HepG2 (cell line): ENCODE data around the gene CCNB3. TPM values are rescaled to one million over a fixed set of nuclear protein-coding genes. Genes with fewer than 3 reads are reported as not detected.

ENCODE experiments used
- ATAC-seq: fragments of 200-7000 bp; cut with Tn5 transposase; 3 replicates; pipeline ENCODE4 v1.9.1; 2020; ENCODE audit warnings: mild to moderate bottlenecking, moderate library complexity
- BruUV-seq: library from RNA; stranded (reverse); fragments of 400-500 nt; replicated peaks from 2 replicates; lab custom pipeline; 2021; lab: Mats Ljungman, UMichigan
- CTCF ChIA-PET: fragments of 300-600 bp; formaldehyde crosslinking; extraction: SDS; loops from one replicate; lab custom pipeline; 2021; ENCODE audit warnings: low total read pairs, inconsistent platforms, low intra/inter-chr PET ratio; lab: Yijun Ruan, JAX
- POLR2A ChIA-PET: fragments of 350-600 bp; sonication (Branson Sonifier 250); formaldehyde crosslinking; loops from one replicate; lab custom pipeline; 2020; ENCODE audit warnings: antibody characterized with exemption, inconsistent platforms; lab: Yijun Ruan, JAX
- DNase-seq: peaks from one replicate; pipeline ENCODE4 v3.0.0-alpha.2; 2015; ENCODE audit warnings: low spot score
- FAIRE-seq: peaks from 3 replicates; lab custom pipeline; 2011; peaks lifted over from hg19 to GRCh38; lab: Jason Lieb, UNC
- H2AFZ ChIP-seq: one replicate; pipeline ENCODE4 v1.6.1; 2011; ENCODE audit warnings: low read length, inconsistent platforms
- H3K27ac ChIP-seq: fragments of 300-600 bp; 3 replicates; pipeline ENCODE4 v1.8.0; 2011; ENCODE audit warnings: mixed run types, mild to moderate bottlenecking, mixed read lengths, low read length, inconsistent platforms; ENCODE audit not compliant: insufficient read depth; ENCODE audit errors: extremely low read length
- H3K27me3 ChIP-seq, 2 experiments: fragments of 200-600 bp in 1 of 2; 2 replicates in 1 of 2; 3 replicates in 1 of 2; pipeline versions ENCODE4 v1.6.0 to v1.8.0; 2011; ENCODE audit warnings: low read length in 2 of 2, mild to moderate bottlenecking in 2 of 2, moderate library complexity in 2 of 2, inconsistent platforms in 1 of 2; ENCODE audit not compliant: insufficient read depth in 2 of 2, control insufficient read depth in 1 of 2
- H3K36me3 ChIP-seq, 2 experiments: fragments of 200-600 bp in 1 of 2; replicated peaks in 1 of 2; 2 replicates in 1 of 2; 3 replicates in 1 of 2; pipeline versions ENCODE4 v1.5.1 to v1.8.0; 2011; ENCODE audit warnings: low read length in 2 of 2, inconsistent platforms in 1 of 2; ENCODE audit not compliant: insufficient read depth in 2 of 2, control insufficient read depth in 1 of 2
- H3K4me1 ChIP-seq: 2 replicates; pipeline ENCODE4 v1.5.1; 2012; ENCODE audit warnings: low read length, inconsistent platforms; ENCODE audit not compliant: insufficient read depth
- H3K4me2 ChIP-seq: 2 replicates; pipeline ENCODE4 v1.6.0; 2011; ENCODE audit warnings: low read depth, low read length, inconsistent platforms
- H3K4me3 ChIP-seq, 3 experiments: fragments of 200-600 bp in 1 of 3; sonication (generic), shearing (Covaris generic) in 1 of 3; replicated peaks in 1 of 3; 2 replicates each; pipeline ENCODE4 v1.5.1; 2011 to 2016; ENCODE audit warnings: low read length in 3 of 3, inconsistent platforms in 2 of 3, low read depth in 2 of 3, mild to moderate bottlenecking in 2 of 3, control low read depth in 1 of 3, mixed read lengths in 1 of 3; ENCODE audit not compliant: insufficient read depth in 1 of 3
- H3K79me2 ChIP-seq: one replicate; pipeline ENCODE4 v1.6.1; 2011; ENCODE audit warnings: low read length, inconsistent platforms; ENCODE audit not compliant: insufficient read depth
- H3K9ac ChIP-seq: 2 replicates; pipeline ENCODE4 v1.6.0; 2011; ENCODE audit warnings: mild to moderate bottlenecking, low read depth, low read length, inconsistent platforms; ENCODE audit not compliant: insufficient read depth
- H3K9me3 ChIP-seq: 2 replicates; pipeline ENCODE4 v1.5.1; 2012; ENCODE audit warnings: mild to moderate bottlenecking, low read length
- H4K20me1 ChIP-seq: 2 replicates; pipeline ENCODE4 v1.6.0; 2011; ENCODE audit warnings: inconsistent platforms, mild to moderate bottlenecking, low read length, moderate library complexity; ENCODE audit not compliant: insufficient read depth
- CAMTA2 ChIP-seq: sonication (generic); formaldehyde crosslinking; IDR thresholded peaks from 2 replicates; pipeline ENCODE4 v1.4.0; 2020; ENCODE audit warnings: mild to moderate bottlenecking, missing genetic modification reagents, borderline replicate concordance
- ELF4 ChIP-seq: sonication (generic); formaldehyde crosslinking; IDR thresholded peaks from 2 replicates; pipeline ENCODE4 v1.5.0; 2020; ENCODE audit warnings: missing genetic modification reagents, mild to moderate bottlenecking, moderate library complexity, borderline replicate concordance
- HNF1B ChIP-seq: sonication (generic); formaldehyde crosslinking; IDR thresholded peaks from 2 replicates; pipeline ENCODE4 v1.5.1; 2020; ENCODE audit warnings: mild to moderate bottlenecking, moderate library complexity, missing genetic modification reagents
- IRX3 ChIP-seq: sonication (generic); formaldehyde crosslinking; IDR thresholded peaks from 2 replicates; pipeline ENCODE4 v1.8.1; 2023; ENCODE audit warnings: mild to moderate bottlenecking, low read depth, missing genetic modification reagents, borderline replicate concordance
- THYN1 ChIP-seq: sonication (generic); formaldehyde crosslinking; IDR thresholded peaks from 2 replicates; pipeline ENCODE4 v1.8.1; 2023; ENCODE audit warnings: low read depth, mild to moderate bottlenecking, moderate library complexity, missing genetic modification reagents, borderline replicate concordance
- U2AF1 ChIP-seq: fragments of 200-400 bp; formaldehyde crosslinking; optimal IDR thresholded peaks from 2 replicates; pipeline ENCODE3; 2017; ENCODE audit warnings: mild to moderate bottlenecking, low read depth, low read length
- ZBTB38 ChIP-seq: sonication (generic); formaldehyde crosslinking; IDR thresholded peaks from 2 replicates; pipeline ENCODE4 v1.5.1; 2020; ENCODE audit warnings: mild to moderate bottlenecking, missing genetic modification reagents
- ZFP82 ChIP-seq: sonication (generic); formaldehyde crosslinking; IDR thresholded peaks from 2 replicates; pipeline ENCODE4 v1.5.1; 2020; ENCODE audit warnings: mild to moderate bottlenecking, missing genetic modification reagents, borderline replicate concordance
- ZNF460 ChIP-seq: sonication (generic); formaldehyde crosslinking; IDR thresholded peaks from 2 replicates; pipeline ENCODE4 v1.5.1; 2020; ENCODE audit warnings: missing genetic modification reagents, mild to moderate bottlenecking, borderline replicate concordance
- WGBS: methylation state at CpG from one replicate; pipeline ENCODE4 v1.1.6; 2017; ENCODE audit warnings: low lambda C conversion rate; 5-methylcytosine and 5-hydroxymethylcytosine counted together
- in situ Hi-C: cut with HindIII; loops from 2 replicates; pipeline ENCODE4 v1.10.0; 2017; ENCODE audit warnings: low pct_unique_long_range_greater_than_20kb; ENCODE audit not compliant: extremely low pct_ligation_motif_present
- intact Hi-C: fragments of 100-400 bp; cut with micrococcal nuclease; formaldehyde crosslinking; loops from one replicate; pipeline ENCODE4 v1.10.0; 2022; ENCODE audit not compliant: unreplicated experiment
- polyA plus RNA-seq, 8 experiments: library from polyadenylated mRNA; depleted of rRNA in 3 of 8; stranded (reverse) in 7 of 8; unstranded in 1 of 8; fragments of >200 nt; fragmentation: Illumina TruSeq in 4 of 8; extraction: Trizol in 4 of 8; gene quantifications; 2 replicates each; pipeline versions ENCODE4 v1.2.1 to v1.2.3, GENCODE V29; 2011 to 2016; ENCODE audit warnings: low read depth in 4 of 8, missing spikeins in 1 of 8, mixed read lengths in 1 of 8; ENCODE audit not compliant: insufficient read depth in 1 of 8
- total RNA-seq, 5 experiments: library from RNA; depleted of rRNA; stranded (reverse); fragments of >200 nt; fragmentation: Illumina TruSeq; extraction: Trizol; gene quantifications; 2 replicates each; pipeline ENCODE4 v1.2.3, GENCODE V29; 2016; ENCODE audit warnings: low read depth in 1 of 5

The CCNB3 gene
- total and polyA plus RNA-seq, 2 of the 13 experiments (the other 11 are each of a cell fraction or from before 2014, with no cell fraction given), result 0.04 to 0.07 TPM

- Histone ChIP-seq H3K9ac (no peak overlapping the region), H3K79me2 (no peaks in the 10 kb centered on the region), H2AFZ (no peak overlapping the region), H3K4me1 (peaks cover 13% of the 10 kb centered on the region; the same call in 1 of the 2 replicates), H3K36me3 (no peaks in the 10 kb centered on the region), H4K20me1 (no peaks in the 10 kb centered on the region), H3K27me3 (no peaks in the 10 kb centered on the region), H3K9me3 (no peaks in the 10 kb centered on the region), H3K27ac (no peak overlapping the region), H3K4me2 (no peak overlapping the region), H3K4me3 (no peak overlapping the region)
- ChIA-PET CTCF (no interaction called here), POLR2A (no interaction called here)
- no peak for DNase-seq
- ATAC-seq, result no peak
- intact Hi-C loops, result no loop called here
- in situ Hi-C loops, result no loop called here
- TF ChIP-seq IRX3 (CRISPR knock-in tag), result no peak
- TF ChIP-seq THYN1, result no peak
- TF ChIP-seq ELF4 (CRISPR knock-in tag), result no peak
- no peak for TF ChIP-seq HNF1B (CRISPR knock-in tag)
- no peak for TF ChIP-seq CAMTA2 (CRISPR knock-in tag)
- TF ChIP-seq ZBTB38, result no peak
- no peak for TF ChIP-seq ZFP82 (CRISPR knock-in tag)
- TF ChIP-seq ZNF460 (CRISPR knock-in tag), result no peak
- TF ChIP-seq U2AF1, result no peak
- no TSS peak for BruUV-seq
- 68% methylated on average over 6 of the region's 9 CpGs for WGBS
- no peak for FAIRE-seq
These were observed 15.5 kb upstream of the CCNB3 start for GRCh38 chrX:50188859-50189600.
